Inflammatory macrophage (primary cell): Measurements from ENCODE around the gene OR1K1.
"Not testable (repeated sequence)": the region's sequence is repeated elsewhere in the genome, so short reads cannot be mapped to it uniquely, and the experiment has no call there.

Experiments
- DNase-seq, 2 donors: peaks; one replicate each; pipeline ENCODE4 v3.0.0-alpha.2; 2020 to 2022

OR1K1 gene

DNA sequence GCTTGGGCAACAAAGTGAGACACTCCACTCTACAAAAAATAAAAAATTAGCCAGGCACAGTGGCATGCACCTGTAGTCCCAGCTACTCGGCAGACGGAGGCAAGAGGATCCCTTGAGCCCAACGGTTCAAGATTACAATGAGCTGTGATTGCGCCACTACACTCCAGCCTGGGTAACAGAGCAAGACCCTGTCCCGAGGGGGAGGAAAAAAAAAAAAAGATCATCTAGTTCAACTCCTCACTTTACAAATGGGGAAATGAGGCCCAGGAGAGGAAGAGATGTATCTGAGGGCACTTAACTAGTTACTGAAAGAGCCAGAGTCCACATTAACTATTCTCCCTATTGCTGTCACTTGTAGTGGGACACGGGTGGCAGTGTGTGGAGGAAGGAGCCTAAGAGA is 14.6 kb downstream of the OR1K1 start:
- DNase-seq: peak; percentile 46 to 51

DNA sequence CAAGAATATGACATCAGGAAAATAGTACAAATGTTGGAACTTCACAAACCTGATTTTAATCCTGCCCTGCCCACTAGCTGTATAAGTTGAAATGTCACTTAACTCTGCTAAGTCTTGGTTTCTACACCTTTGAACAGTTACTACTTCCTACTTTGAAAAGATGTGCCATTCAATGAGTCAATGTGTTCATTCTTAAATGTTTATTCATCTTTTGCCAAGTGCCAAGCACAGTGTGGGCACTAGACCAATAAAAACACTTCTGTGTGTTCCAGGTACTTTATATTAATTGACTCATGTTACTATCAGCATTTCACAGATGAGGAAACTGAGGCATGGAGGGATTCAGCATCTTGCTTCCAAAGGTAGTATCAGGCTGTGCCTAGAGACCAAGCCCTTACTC is 15.6 kb downstream of the OR1K1 start:
- no peak for DNase-seq

DNA sequence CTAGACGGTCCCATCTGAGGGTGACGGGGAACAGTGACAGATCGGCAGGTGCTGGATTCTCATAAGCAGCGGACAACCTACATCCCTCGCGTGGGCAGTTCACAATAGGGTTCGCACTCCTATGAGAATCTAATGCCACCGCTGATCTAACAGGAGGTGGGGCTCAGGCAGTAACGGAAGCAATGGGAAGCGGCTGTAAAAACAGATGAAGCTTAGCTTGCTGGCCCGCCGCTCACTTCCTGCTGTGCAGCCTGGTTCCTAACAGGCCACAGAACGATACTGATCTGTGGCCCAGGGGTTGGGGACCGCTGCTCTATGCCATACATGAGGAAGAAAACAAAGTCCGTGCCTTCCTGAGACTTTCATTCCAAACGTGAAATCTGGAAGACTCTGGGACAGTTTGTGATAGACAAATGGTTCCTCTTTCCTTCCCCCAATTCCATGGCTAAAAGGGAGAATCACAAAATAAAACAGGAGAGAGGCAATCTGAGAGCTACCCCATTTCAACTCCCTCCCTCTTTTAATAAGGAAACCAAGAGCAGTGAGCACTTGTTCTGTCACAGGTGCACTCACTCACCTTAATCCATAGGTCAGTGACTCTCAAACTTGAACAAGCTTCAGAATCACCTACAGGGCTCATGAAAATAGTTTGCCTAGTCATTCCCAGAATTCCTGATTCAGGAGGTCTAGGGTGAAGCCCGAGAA is 16.4 kb downstream of the OR1K1 start:
- DNase-seq: peak; percentile 35 to 51

DNA sequence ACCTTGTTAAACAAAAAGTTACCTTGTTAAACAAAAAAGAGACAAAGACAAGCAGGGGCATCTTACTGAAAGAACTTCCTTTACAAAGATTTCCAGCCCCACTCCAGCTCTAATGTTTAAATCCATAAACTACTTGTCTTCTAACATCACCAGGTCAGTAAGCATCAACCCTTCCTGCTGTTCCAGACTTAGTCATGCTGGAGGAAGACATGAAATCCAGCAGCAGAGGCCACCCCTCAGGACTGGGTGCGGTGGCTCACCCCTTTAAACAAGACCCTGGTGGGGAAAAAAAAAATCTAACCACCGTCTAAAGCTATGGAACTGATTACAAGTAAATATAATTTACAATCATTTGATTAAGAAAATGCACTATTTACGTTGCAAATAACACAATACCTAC is 19.4 kb downstream of the OR1K1 start:
- no peak for DNase-seq

DNA sequence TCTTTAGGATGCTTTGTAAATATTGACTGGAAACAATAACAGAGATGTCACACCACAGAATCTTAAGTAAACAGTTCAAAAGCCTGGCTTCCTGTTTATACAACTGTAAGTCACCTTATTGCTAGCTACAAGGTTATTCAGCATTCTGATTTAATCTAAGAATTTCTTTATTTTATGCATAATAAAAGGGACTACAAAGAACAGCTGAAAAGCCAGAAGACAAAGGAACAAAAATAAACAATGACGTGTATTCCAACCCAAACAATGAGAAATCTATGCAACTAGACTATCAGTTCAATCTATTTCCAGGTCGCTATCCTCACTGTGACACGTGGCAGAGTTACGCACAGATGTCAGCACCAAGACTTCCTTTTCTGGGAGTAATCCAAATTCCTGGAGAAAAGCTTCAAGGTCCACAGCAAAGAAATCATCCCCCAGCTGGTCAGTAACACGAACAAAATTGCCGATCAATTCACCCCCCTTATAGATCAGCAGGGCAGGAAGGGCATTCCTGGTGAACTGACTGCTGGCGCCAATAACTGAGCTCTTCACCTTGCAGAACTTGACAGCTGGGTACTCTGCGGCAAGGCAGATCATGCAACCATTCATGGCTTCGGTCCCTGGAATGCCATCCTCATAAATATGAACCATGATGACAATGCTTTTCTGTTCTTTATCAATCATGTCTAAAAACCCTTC is 20.0 kb downstream of the OR1K1 start:
- DNase-seq: no peak

DNA sequence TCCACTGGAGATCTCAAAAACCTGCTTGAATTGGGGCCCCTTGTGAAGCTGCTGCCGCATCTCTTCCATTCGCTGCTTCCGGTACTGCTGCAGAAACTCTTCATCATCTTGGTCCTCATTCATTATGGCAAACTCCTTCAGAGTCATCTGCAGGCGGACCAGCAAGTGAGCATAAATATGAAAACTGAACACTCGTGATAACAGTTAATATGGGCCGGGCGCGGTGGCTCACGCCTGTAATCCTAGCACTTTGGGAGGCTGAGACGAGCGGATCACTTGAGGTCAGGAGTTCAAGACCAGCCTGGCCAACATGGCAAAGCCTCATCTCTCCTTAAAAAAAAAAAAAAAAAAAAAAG is 20.5 kb downstream of the OR1K1 start:
- DNase-seq: no peak

DNA sequence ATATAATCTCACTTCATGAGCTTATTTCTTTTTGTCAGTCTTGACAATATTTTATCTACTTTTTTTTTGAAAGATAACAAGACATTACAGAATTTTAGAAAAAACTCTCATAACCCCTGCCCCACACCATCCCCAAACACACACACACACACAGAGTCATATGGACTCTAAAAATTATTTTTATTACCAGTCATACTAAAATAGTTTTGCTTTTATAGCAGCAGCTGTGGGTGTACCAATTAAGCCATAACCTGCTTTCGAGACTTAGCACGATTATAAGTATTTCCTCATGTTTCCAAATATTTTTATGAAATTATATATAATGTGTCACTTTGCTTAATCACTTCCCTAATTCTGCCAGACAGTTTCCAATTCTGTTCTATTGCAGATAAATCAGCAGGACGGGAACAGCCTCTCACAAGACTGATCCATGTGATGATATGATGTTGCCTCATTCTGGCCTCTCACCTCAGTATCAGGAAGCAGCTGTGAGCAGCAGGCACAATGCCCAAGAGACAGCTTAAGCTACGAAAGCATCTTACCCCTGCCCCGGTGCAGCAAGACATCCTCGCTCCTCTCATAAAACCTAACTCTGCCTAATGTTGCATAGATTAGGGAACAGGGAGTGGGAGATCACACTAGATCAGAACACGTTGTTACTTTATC is 21.5 kb downstream of the OR1K1 start:
- DNase-seq: peak; percentile 94 to 96

DNA sequence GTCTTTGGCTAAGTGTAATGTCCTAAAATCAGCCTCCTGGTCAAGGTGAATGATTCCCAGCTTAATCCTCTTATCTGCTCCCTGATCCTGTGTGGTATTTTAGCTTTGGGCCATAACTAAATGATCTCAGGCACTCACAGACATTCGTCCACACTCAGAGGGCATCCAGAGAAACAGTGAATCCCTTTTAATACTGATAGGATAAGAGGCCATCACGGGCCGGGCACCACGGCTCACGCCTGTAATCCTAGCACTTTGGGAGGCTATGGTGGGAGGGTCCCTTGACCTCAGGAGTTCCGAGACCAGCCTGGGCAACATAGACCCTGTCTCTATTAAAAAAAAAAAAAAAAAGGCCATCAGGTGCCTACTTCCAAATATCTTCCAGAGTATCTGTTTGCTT is 22.1 kb downstream of the OR1K1 start:
- no peak for DNase-seq

DNA sequence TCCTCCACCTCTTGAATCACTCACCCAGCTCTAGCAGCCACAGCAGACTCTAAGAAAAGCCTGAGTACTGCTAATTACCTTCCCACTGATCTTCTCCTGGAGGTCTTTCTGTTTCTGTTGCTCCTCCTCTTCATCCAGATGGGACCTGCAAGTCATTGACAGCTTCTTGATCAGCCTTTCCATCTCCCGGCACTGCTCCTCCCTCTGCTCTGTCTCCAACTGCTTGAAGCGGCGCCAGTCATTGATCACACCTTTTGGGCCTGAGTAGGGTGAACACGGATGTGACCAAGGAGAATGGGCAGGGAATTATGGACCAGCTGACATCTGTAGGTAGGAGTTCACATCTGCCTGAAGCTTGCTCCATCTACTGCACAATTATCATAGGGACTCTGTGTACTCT is 23.0 kb downstream of the OR1K1 start:
- DNase-seq: no peak

DNA sequence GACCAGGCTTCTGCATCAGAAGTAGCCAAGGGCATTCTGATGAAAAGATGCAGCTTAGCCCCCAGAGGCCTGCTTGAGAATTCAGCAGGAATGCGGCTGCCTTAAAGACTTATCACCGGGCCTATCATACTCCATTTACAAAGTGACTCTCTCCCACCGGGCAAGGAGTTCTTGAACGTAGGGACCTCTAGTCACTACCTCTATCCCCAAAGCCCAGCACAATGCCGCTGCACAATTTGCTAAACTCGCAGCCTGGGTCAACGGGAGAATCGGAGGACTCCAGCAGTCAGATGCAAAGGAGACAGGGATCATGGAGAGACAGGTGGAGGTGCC is 27.8 kb downstream of the OR1K1 start:
- peak in 1 of 2 donors; percentile 18 for DNase-seq

DNA sequence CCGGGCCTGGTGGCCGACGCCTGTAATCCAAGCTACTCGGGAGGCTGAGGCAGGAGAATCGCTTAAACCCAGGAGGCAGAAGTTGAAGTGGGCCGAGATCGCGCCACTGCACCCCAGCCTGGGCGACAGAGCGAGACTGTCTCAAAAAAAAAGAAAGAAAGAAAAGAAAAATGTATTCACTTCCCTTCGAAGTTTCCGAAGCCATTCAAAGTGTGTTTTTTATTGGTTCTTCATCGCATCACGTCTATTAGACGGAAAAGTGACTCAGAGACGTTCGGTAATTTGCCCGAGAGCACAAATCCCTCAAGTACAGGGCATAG is 29.0 kb downstream of the OR1K1 start:
- DNase-seq: not testable (repeated sequence)

DNA sequence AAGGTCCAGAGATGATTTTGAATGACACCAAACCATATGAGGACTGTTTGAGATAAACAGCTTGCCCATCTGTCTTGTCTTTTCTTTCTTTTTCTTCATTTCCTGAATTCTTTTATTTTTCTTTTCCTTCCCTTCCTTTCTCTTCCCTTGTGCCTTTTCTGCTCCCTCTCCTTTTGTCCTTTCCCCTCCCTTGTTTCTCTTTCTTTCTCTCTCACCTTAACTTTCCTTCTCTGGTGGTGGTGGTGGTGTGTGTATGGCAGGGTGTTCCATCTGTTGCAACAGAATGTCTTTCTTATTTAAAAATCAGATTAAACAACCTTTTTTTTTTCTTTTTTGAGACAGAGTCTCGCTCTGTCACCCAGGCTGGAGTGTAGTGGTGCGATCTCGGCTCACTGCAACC is 32.3 kb downstream of the OR1K1 start:
- DNase-seq: no peak

DNA sequence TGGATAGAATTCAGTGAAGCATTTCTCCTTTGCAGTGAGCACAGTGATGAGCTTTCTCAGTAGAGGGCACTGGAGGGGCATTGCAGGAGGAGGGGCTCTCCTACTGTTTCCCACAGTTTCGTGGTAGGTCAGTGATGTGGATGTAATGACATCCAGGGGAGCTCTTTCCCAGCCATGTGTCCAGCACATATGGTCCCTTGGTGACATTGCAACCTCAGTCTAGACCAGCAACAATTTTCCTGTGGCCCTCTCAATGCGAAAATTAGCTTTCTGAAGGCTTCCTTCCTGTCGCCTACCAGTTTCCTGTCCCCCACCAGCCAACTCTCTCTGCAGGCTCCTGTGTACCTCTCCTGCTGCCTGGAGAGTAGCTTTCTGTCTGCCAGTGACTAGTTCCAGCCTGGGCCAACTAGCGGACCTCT is 35.4 kb downstream of the OR1K1 start:
- no peak for DNase-seq

DNA sequence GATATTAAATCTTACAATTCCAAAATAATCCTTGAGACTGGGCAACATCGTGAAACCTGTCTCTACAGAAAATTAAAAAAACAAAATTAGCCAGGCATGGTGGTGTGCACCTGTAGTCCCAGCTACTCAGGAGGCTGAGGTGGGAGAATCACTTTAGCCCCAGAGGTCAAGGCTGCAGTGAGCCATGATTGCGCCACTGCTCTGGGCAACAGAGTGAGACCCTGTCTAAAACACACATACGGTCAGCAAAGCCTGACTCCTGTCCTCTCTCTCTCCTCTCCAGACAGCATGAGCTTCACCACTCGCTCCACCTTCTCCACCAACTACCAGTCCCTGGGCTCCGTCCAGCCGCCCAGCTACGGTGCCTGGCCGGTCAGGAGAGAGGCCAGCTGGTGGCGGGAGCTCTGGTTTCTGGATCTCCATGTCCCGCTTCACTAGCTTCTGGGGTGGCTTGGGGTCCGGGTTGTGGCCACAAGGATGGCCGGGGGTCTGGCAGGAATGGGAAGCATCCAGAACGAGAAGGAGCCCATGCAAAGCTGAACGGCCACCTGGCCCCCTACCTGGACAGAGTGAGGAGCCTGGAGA is 37.4 kb downstream of the OR1K1 start:
- no peak for DNase-seq

DNA sequence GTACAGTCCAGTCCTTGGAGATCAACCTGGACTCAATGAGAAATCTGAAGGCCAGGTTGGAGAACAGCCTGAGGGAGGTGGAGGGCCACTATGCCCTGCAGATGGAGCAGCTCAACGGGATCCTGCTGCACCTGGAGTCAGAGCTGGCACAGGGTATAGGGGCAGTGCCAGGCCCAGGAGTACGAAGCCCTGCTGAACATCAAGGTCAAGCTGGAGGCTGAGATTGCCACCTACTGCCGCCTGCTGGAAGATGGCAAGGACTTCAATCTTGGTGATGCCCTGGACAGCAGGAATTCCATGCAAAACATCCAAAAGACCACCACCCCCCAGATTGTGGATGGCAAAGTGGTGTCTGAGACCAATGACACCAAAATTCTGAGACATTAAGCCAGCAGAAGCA is 38.5 kb downstream of the OR1K1 start:
- DNase-seq: not testable (repeated sequence)

DNA sequence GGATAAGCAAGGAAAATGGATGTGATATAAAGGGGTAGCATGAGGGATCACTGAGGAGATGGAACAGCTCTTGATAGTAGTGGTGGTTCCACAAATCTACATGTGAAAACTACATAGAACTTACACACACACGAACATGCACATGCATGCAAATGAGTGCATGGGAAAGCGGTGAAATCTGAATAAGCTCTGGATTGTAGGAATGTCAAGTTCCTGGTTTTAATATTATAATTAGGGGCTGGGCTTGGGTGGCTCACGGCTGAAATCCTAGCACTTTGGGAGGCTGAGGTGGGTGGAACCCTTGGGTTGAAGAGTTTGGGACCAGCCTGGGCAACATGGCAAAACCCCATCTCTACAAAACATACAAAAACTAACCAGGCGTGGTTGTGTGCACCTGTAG is 41.6 kb downstream of the OR1K1 start:
- DNase-seq: no peak

DNA sequence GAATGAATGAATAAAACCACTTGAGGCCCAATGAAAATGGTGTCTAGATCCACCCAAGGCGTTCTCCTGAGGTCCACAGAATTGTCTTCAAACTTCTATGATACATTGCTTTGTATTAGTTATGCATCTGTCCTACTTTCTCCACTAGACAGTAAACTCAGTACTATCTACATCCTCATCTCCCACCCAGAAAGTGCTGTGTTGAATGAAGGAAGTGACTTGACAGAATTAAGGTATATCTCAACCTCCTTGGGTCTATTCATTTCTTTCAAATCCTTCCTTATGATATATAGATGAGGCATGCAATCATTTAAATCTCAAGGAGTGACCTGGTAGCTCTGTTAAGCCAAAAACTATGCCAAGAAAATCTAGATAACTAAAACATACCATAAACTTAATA is 44.2 kb downstream of the OR1K1 start:
- no peak for DNase-seq

DNA sequence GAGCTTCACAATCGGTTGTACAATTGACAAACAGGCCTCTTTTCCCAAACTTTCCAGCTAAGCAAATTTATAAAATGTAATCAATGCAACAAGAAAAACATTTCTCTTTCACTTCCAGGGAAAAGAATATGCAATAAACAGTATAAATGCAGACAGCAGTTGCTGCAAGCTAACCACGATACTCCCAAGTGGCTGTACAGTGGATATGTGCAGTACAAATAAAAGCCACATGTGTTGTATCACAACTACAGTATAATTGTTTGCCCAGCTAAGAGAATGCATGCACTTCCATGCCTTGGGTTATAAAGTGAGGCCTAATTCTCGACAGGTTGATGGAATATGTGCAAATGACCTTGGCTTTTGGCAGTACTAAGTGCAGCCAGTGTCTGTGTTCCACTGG is 45.2 kb downstream of the OR1K1 start:
- DNase-seq: no peak

DNA sequence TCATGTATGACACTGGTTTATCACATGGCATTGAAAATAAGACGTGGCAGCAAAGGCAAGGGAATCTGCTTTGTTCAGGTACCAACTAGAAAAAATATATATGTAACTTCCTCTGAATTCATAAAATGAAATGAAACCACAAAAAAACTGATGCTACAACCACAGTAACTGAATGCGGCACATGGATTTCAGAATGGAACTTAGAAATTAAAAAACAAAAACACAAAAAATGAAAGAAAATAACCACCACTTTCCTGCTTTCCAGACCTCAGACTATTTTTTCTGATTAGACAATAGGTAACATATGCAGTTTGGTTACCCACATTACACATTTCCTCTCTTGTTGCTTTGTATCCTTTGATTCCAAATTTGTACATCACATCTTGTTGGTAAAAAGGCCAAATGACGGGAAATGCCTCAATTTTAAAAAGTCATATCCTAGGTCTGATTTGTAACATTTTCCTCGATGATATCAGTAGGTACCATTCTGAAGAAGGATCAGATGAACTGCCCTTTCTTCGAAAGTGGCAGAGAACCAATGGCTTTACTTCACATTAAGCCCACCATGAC is 46.5 kb downstream of the OR1K1 start:
- DNase-seq: no peak

DNA sequence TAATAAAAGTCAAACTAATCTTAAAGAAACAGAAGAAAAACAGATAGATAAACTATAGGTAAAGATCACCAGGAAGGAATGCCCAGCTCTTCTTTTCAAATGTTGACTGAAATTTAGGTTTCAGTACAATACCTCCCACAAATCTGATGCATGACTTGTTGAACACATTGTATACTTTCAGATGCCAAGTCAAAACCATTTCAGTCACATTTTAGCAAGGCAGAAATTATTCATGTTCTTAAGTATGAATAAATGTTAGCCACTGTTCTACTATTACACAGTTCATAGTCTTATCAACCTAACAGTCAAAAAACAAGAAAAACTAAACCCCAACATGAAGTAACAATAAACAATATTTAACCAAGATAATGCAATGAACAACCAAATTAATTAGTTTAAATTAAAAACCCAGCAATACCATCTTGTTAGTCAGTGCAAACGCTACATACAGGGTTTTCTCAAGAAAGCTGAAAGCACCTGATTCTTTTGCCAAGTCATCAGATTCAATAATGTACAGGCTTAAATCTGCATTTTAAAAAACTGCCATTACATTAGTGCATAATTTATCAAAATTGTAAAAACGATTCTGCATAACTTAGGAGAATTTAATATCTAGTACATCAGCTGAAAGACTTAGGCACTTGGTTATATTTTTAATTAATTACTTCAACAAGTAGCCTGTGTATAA is 48.5 kb downstream of the OR1K1 start:
- no peak for DNase-seq
